Measurements from ENCODE around the gene IGFL3. TPM values are rescaled to one million over a fixed set of nuclear protein-coding genes. Genes with fewer than 3 reads are reported as not detected.
"Not testable (repeated sequence)": the region's sequence is repeated elsewhere in the genome, so short reads cannot be mapped to it uniquely, and the experiment has no call there.

Gene IGFL3
- not detected for total RNA-seq

- DNase-seq (ENCODE audit: low spot score) (no peak), ATAC-seq (ENCODE audit: insufficient number of reproducible peaks, low FRiP score, low read depth) (no peak)
- Histone ChIP-seq H3K9me3 (no peaks in the 10 kb centered on the region), H3K4me3 (no peak within 1 kb of the TSS), H3K27ac (no peak within 1 kb of the TSS), H3K36me3 (no peaks in the 10 kb centered on the region), H3K27me3 (replicated peaks; ENCODE audit: insufficient read depth) (no peaks in the 10 kb centered on the region), H3K4me1 (ENCODE audit: control insufficient read depth in 1 of 2, low read depth in 2 of 2) (no peaks in the 10 kb centered on the region)
- TF ChIP-seq CTCF (IDR thresholded peaks at IDR 0.05) = no peak
These were observed at the start of gene IGFL3 for GRCh38 chr19:46124638-46125115. TSS of gene IGFL3 (minus strand) at chr19:46124688. CDS start at chr19:46124649, 39 bp downstream.

DNA sequence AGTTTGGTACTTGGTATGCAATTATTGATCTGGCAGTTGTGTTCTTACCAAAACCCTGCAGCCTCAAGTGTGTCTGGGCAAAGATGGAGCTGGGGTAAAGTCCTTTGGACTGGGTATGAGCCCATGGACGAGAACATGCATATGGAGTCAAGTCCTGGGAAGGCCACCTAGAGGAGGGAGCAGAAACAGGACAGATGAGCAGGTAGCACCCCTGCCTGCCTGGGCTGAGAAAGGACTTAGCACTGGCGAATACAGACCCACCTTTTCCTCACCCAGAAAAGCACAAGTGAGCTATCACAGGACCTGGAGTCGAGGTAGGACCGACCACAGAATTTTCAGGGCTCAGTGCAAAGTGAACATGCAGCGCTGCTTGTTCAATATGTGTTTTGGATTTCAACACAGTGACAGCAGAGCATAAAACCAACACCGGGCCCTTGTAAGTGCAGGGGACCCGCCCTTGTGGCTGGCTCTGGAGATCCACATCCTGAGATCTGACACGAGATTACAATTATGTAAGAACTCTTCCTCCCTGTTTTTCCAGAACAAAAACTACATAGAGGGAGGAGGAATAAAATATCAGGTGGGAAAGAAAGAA is 49.5 kb upstream of the IGFL3 start:
- no peak for DNase-seq (ENCODE audit: low spot score)
- no peaks in the 10 kb centered on the region for H3K4me1 ChIP-seq (ENCODE audit: control insufficient read depth in 1 of 2, low read depth in 2 of 2)
- no peaks in the 10 kb centered on the region for H3K9me3 ChIP-seq
- no peak for TF ChIP-seq CTCF (IDR thresholded peaks at IDR 0.05)
- no peaks in the 10 kb centered on the region for H3K27me3 ChIP-seq (replicated peaks; ENCODE audit: insufficient read depth)
- H3K4me3 ChIP-seq = no peak overlapping the region
- no peaks in the 10 kb centered on the region for H3K36me3 ChIP-seq
- no peak for ATAC-seq (ENCODE audit: insufficient number of reproducible peaks, low FRiP score, low read depth)
- no peak overlapping the region for H3K27ac ChIP-seq

- Histone ChIP-seq H3K4me3 (no peak overlapping the region), H3K36me3 (no peaks in the 10 kb centered on the region), H3K27ac (no peak overlapping the region), H3K9me3 (peaks cover 9% of the 10 kb centered on the region), H3K27me3 (replicated peaks; ENCODE audit: insufficient read depth) (no peaks in the 10 kb centered on the region), H3K4me1 (ENCODE audit: control insufficient read depth in 1 of 2, low read depth in 2 of 2) (no peaks in the 10 kb centered on the region)
- no peak for TF ChIP-seq CTCF (IDR thresholded peaks at IDR 0.05)
- no peak for DNase-seq (ENCODE audit: low spot score)
- no peak for ATAC-seq (ENCODE audit: insufficient number of reproducible peaks, low FRiP score, low read depth)
These were observed 38.2 kb upstream of the IGFL3 start for GRCh38 chr19:46162731-46163130.

GRCh38 chr19:46161642-46162257 is 37.3 kb upstream of the IGFL3 start:
- not testable (repeated sequence) for H3K27me3 ChIP-seq (replicated peaks; ENCODE audit: insufficient read depth); H3K9me3 ChIP-seq; ATAC-seq (ENCODE audit: insufficient number of reproducible peaks, low FRiP score, low read depth); H3K27ac ChIP-seq; H3K4me3 ChIP-seq; H3K36me3 ChIP-seq; DNase-seq (ENCODE audit: low spot score); H3K4me1 ChIP-seq (ENCODE audit: control insufficient read depth in 1 of 2, low read depth in 2 of 2)

DNA sequence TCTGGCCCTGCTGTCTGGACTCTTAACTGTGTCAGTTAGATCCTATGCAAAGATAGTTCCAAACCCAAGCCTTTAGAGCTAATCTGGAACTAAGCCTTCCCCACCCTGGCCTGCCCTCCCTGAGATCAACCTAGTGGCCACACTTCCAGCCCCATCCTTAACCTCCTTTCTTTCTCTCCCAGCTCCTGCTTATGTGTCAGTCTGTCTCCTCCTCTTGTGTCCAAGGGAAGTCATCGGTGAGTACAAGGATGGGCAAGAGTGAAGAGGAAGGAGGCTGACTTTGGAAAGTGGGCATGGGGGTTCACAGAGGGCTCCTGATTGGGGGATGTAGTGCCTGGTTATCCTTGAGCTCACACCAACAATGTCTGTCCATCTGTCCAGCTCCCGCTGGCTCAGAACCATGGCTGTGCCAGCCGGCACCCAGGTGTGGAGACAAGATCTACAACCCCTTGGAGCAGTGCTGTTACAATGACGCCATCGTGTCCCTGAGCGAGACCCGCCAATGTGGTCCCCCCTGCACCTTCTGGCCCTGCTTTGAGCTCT is 35.8 kb upstream of the IGFL3 start:
- no peak for DNase-seq (ENCODE audit: low spot score)

More for the DNA sequence above, 35.8 kb upstream of the IGFL3 start:
- peaks cover 9% of the 10 kb centered on the region for H3K9me3 ChIP-seq
- H3K4me3 ChIP-seq = no peak overlapping the region
- H3K27ac ChIP-seq = no peak overlapping the region
- no peak for TF ChIP-seq CTCF (IDR thresholded peaks at IDR 0.05)
- H3K36me3 ChIP-seq = no peaks in the 10 kb centered on the region
- H3K27me3 ChIP-seq (replicated peaks; ENCODE audit: insufficient read depth) = peaks cover 9% of the 10 kb centered on the region
- no peak for ATAC-seq (ENCODE audit: insufficient number of reproducible peaks, low FRiP score, low read depth)
- no peaks in the 10 kb centered on the region for H3K4me1 ChIP-seq (ENCODE audit: control insufficient read depth in 1 of 2, low read depth in 2 of 2)

Data from thoracic aorta (tissue), 2 donors.